ENCODE measurements around the gene FSCN2. TPM values are rescaled to one million over a fixed set of nuclear protein-coding genes. Genes with fewer than 3 reads are reported as not detected.

The FSCN2 gene
- total and polyA plus RNA-seq, 11 donors, result 0.22 to 0.72 (median 0.38) TPM; not detected in 3

GRCh38 chr17:81515530-81516041 lies 12.6 kb upstream of the FSCN2 start:
- H3K4me1 ChIP-seq, result peaks cover 8 to 71% (median 46%) of the 10 kb centered on the region in 12 donors
- DNase-seq, result peak in 3 of 5 donors; percentile 39 to 73 (median 45)
- intact Hi-C loops (cut with DNase I), result loop anchor here in 6 of 10 donors (5.0 to 10.0 kb wide), 4 partner anchors 37 to 349 kb away; partner anchors contain the start of genes FAAP100 (in 4 of the 6), BAHCC1 (in 1 of the 6) and P4HB (in 1 of the 6)

GRCh38 chr17:81516439-81516838 lies 11.7 kb upstream of the FSCN2 start:
- WGBS, 4 donors, result 35 to 63% (median 52%) methylated on average over 3 to 4 of the region's 4 CpGs
- no peaks in the 10 kb centered on the region for H3K27me3 ChIP-seq
- H3K4me3 ChIP-seq, result peak overlapping the region in 11 of 12 donors; percentile 6 to 99 (median 94)
- DNase-seq (peak in 1 of 5 donors; percentile 21), ATAC-seq (no peak)
- H3K27ac ChIP-seq, result peak overlapping the region in 10 of 12 donors; percentile 99 to 100 (median 100)
- intact Hi-C loops (cut with DNase I), result loop anchor here in 6 of 10 donors (5.0 to 10.0 kb wide), 4 partner anchors 36 to 348 kb away; partner anchors contain the start of genes FAAP100 (in 4 of the 6), BAHCC1 (in 1 of the 6) and P4HB (in 1 of the 6)
- peaks cover 8 to 66% (median 46%) of the 10 kb centered on the region in 12 donors for H3K4me1 ChIP-seq
- peaks cover 2 to 11% (median 7%) of the 10 kb centered on the region in 9 donors for H3K36me3 ChIP-seq
- no peaks in the 10 kb centered on the region for H3K9me3 ChIP-seq
- TF ChIP-seq CTCF (IDR thresholded peaks at IDR 0.05), result no peak
- TF ChIP-seq POLR2A (IDR thresholded peaks at IDR 0.05), result no peak

More at GRCh38 chr17:81515530-81516041, 12.6 kb upstream of the FSCN2 start:
- WGBS, 4 donors, result 38 to 48% (median 44%) methylated on average over 19 of the region's 19 CpGs
- Histone ChIP-seq H3K27ac (peak overlapping the region; percentile 96 to 100 (median 100)), H3K36me3 (peaks cover 11 to 19% (median 15%) of the 10 kb centered on the region in 9 donors), H3K4me3 (peak overlapping the region; percentile 81 to 99 (median 94)), H3K27me3 (no peaks in the 10 kb centered on the region), H3K9me3 (no peaks in the 10 kb centered on the region)
- TF ChIP-seq CTCF (IDR thresholded peaks at IDR 0.05), result no peak
- no peak for TF ChIP-seq POLR2A (IDR thresholded peaks at IDR 0.05)
- no peak for ATAC-seq

GRCh38 chr17:81517009-81517338 lies 11.2 kb upstream of the FSCN2 start:
- H3K27me3 ChIP-seq, result no peaks in the 10 kb centered on the region
- H3K4me1 ChIP-seq, result peaks cover 8 to 66% (median 46%) of the 10 kb centered on the region in 12 donors
- ATAC-seq (no peak), DNase-seq (peak in 1 of 5 donors; percentile 21)
- intact Hi-C loops (cut with DNase I), result loop anchor here in 6 of 10 donors (5.0 to 10.0 kb wide), 4 partner anchors 35 to 348 kb away; partner anchors contain the start of genes FAAP100 (in 4 of the 6), BAHCC1 (in 1 of the 6) and P4HB (in 1 of the 6)
- H3K27ac ChIP-seq, result peak overlapping the region in 7 of 12 donors; percentile 32 to 100 (median 100)
- H3K4me3 ChIP-seq, result peak overlapping the region in 8 of 12 donors; percentile 6 to 98 (median 87)
- H3K9me3 ChIP-seq, result no peaks in the 10 kb centered on the region
- no peak for TF ChIP-seq CTCF (IDR thresholded peaks at IDR 0.05)
- TF ChIP-seq POLR2A (IDR thresholded peaks at IDR 0.05), result no peak
- WGBS, 4 donors, result 76 to 86% (median 84%) methylated on average over 7 to 9 of the region's 9 CpGs
- H3K36me3 ChIP-seq, result peaks cover 0 to 5% (median 1%) of the 10 kb centered on the region in 9 donors
